Coronary artery (tissue), 2 donors: Measurements from ENCODE around the gene RHO.

Source experiments
- DNase-seq: peaks from one replicate; pipeline ENCODE4 v3.0.0-alpha.2; 2017; ENCODE audit warnings: low spot score
- H3K27ac ChIP-seq, 2 donors: fragments of 200-600 bp; sonication (generic); one replicate each; pipeline ENCODE4 v1.5.1; 2016 to 2019
- H3K4me3 ChIP-seq: fragments of 200-600 bp; sonication (generic); 2 replicates; pipeline ENCODE4 v1.5.1; 2016; ENCODE audit warnings: mild to moderate bottlenecking, moderate library complexity
- CTCF ChIP-seq: fragments of 200-600 bp; sonication (generic); IDR thresholded peaks from one replicate; pipeline ENCODE4 v1.5.1; 2019; ENCODE audit warnings: antibody characterized with exemption

RHO gene

DNA sequence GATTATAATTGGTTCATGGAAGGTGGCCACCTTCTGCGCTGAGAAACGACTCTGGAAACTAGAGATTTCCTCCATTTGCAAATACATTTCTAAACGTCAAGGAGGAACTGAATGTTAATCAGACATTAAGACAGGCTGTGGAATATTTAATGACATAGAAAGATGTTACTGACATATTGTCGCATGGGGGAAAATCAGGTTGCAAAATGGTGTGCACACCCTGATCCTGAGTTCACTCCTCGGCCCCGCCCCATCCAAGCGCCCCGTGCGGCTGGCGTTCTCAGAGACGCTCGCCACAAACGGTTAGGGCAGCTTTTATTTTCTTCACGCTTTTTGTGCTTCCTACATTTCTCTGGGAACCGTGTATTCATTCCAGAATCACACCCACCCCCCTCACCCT is 25.3 kb downstream of the RHO start:
- no peak for DNase-seq
- H3K27ac ChIP-seq, result no peak overlapping the region

DNA sequence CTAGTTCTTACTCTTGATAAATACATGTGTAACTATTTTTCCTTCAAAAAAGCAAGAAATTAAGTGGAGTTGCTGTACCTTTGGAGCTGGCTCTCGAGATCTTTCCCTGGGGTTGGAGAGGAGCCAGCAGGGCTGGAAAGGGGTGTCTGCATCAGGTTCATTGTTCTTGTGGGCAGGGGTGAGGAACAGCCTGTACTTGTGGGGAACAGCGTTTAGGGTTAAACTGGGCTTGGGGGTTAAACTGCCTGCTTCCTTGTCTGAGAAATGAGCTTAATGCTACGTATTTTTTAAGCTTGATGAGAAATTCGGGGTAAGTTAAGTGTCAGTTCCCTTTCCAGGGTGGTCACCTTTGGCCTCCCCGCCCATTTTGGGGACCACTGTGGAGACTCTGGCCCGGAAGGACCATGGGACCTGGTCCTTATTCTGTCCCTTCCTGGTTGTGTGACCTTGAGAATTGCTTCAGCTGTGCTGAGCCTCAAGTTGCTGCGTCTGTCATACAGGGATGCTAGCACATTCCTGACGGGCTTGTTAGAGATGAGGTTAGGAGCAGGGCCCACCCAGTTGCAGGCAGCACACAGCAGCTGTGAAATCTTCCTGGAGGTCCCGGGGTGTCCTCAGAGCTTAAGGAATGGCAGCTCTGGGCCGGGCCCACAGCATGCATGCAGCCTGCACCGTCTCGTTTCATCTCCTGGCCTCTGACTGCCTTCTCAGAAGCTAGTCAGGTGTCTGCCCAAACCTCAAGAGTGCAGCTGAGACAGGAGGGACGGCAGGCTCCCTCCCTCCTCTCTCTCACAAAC is 26.1 kb downstream of the RHO start:
- Histone ChIP-seq H3K4me3 (no peak overlapping the region), H3K27ac (peak overlapping the region; percentile 22 to 61)
- TF ChIP-seq CTCF, result no peak
- no peak for DNase-seq

More for the DNA sequence above, 25.3 kb downstream of the RHO start:
- no peak for TF ChIP-seq CTCF
- H3K4me3 ChIP-seq, result no peak overlapping the region

DNA sequence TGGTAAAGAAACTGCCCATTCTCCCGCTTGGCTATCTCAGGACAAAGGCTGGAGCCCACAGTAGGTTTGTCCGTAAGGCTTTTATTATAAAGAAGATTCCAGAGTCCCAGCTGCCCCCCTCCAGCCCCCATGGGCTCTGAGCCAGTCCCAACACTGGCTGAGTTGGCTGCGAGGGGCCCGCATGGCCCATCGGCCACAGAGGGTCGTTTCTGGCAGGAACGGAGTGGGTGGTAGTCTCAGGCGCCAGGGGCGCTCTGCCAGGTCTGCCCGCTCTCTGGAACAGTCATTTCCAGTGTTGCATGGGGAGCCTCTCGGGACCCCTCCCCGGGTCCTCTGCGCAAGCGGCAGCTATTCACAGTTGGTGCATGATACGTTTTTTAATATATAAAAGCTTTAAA is 26.7 kb downstream of the RHO start:
- peak overlapping the region; percentile 22 to 61 for H3K27ac ChIP-seq
- no peak overlapping the region for H3K4me3 ChIP-seq
- DNase-seq, result no peak
- TF ChIP-seq CTCF, result no peak

- TF ChIP-seq CTCF, result no peak
- H3K4me3 ChIP-seq, result no peak overlapping the region
- peak overlapping the region; percentile 22 to 89 for H3K27ac ChIP-seq
- no peak for DNase-seq
Observed at GRCh38 chr3:129555616-129556357, 27.3 kb downstream of the RHO start.

DNA sequence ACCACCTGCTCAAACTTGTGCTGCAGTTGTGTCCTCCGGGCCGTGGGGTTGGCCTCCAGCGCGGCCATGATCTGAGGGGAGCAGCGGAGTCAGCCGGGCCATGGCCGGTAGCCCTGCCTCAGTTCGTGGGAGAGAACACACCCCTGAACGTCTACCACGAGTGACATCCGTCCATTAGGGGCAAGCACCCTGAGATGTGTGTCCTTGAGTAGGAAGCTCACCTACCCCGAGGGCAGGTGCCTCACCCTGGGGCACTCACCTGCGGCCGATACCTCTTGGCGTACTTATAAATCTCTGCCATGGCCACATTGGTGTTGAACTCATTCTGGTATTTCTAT is 27.9 kb downstream of the RHO start:
- TF ChIP-seq CTCF, result no peak
- Histone ChIP-seq H3K27ac (peak overlapping the region in 1 of 2 donors; percentile 89), H3K4me3 (no peak overlapping the region)
- DNase-seq, result no peak

GRCh38 chr3:129556890-129557547 is 28.6 kb downstream of the RHO start:
- TF ChIP-seq CTCF, result no peak
- no peak for DNase-seq
- H3K4me3 ChIP-seq, result no peak overlapping the region
- H3K27ac ChIP-seq, result peak overlapping the region; percentile 89
